Colonic mucosa (tissue), 4 donors: Measurements from ENCODE around the gene TNIK. TPM values are rescaled to one million over a fixed set of nuclear protein-coding genes. Genes with fewer than 3 reads are reported as not detected.

Experiments used
- DNase-seq: peaks from one replicate; pipeline ENCODE4 v3.0.0-alpha.2; 2020
- H3K27ac ChIP-seq: fragments of 200-600 bp; one replicate; pipeline ENCODE4 v1.8.0; 2021
- H3K27me3 ChIP-seq: fragments of 200-600 bp; one replicate; pipeline ENCODE4 v1.8.0; 2021
- H3K36me3 ChIP-seq: fragments of 200-600 bp; one replicate; pipeline ENCODE4 v1.8.0; 2021
- H3K4me1 ChIP-seq: fragments of 200-600 bp; one replicate; pipeline ENCODE4 v1.8.0; 2021; ENCODE audit warnings: mild to moderate bottlenecking
- H3K4me3 ChIP-seq: fragments of 200-600 bp; one replicate; pipeline ENCODE4 v1.8.0; 2021
- H3K9ac ChIP-seq, 2 donors: one replicate each; pipeline ENCODE4 v1.7.0; 2013; ENCODE audit warnings: control low read depth in 2 of 2, low read depth in 2 of 2, low read length in 2 of 2
- H3K9me3 ChIP-seq: fragments of 200-600 bp; one replicate; pipeline ENCODE4 v1.8.0; 2021
- intact Hi-C: fragments of 100-400 bp; cut with DNase I; formaldehyde crosslinking; loops from one replicate; pipeline ENCODE4 v1.14.1; 2022
- total RNA-seq, 2 donors: library from RNA; stranded (reverse); fragmentation: NEBNext Ultra II Directional in 1 of 2; extraction: Animal tissue kit (Norgen Biotek cat#: 25700) in 1 of 2; gene quantifications; one replicate each; pipeline ENCODE4 v1.2.1, GENCODE V29; 2021
- TF ChIP-seq, protein P1 (sequence below): fragments of 200-600 bp; IDR thresholded peaks from one replicate; pipeline ENCODE4 v1.8.0; 2022; ENCODE audit warnings: antibody characterized with exemption, mild to moderate bottlenecking
- donor health status: healthy.
- donor health status: DM: no; HTN: no; CAD: no.
- donor health status: DM: no; HTN: no; CAD: no.

TNIK gene
- total RNA-seq, 2 donors from 2014 or later: 19.9 to 30.9 TPM

GRCh38 chr3:171313702-171314101 is 146.5 kb downstream of the TNIK start:
- no peaks in the 10 kb centered on the region for H3K9me3 ChIP-seq
- H3K27ac ChIP-seq: no peak overlapping the region
- no peaks in the 10 kb centered on the region for H3K27me3 ChIP-seq
- no peak overlapping the region for H3K4me3 ChIP-seq
- no peaks in the 10 kb centered on the region for H3K36me3 ChIP-seq
- intact Hi-C loops: no loop called here
- no peak for DNase-seq
- H3K4me1 ChIP-seq: no peaks in the 10 kb centered on the region
- H3K9ac ChIP-seq: no peak overlapping the region
- TF ChIP-seq, protein P1, sequence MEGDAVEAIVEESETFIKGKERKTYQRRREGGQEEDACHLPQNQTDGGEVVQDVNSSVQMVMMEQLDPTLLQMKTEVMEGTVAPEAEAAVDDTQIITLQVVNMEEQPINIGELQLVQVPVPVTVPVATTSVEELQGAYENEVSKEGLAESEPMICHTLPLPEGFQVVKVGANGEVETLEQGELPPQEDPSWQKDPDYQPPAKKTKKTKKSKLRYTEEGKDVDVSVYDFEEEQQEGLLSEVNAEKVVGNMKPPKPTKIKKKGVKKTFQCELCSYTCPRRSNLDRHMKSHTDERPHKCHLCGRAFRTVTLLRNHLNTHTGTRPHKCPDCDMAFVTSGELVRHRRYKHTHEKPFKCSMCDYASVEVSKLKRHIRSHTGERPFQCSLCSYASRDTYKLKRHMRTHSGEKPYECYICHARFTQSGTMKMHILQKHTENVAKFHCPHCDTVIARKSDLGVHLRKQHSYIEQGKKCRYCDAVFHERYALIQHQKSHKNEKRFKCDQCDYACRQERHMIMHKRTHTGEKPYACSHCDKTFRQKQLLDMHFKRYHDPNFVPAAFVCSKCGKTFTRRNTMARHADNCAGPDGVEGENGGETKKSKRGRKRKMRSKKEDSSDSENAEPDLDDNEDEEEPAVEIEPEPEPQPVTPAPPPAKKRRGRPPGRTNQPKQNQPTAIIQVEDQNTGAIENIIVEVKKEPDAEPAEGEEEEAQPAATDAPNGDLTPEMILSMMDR: no peak

DNA sequence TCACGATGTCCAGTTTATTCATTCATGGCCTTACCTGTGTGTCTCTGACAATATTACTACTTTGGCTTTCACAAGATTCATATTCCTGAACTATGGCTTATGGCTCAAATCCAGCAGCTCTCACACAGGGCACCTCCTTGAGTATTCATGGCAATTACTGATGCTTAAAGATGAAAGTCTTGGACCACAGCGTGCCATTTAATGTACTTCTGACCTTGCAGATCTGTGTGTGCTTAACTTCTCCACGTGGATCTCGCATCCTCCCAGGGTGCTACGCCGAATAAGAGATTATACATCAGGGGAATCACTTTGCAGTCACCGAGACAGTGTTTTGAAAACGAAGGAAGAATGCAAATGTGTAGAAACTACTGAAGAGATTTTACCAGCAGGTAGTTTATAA is 147.5 kb downstream of the TNIK start:
- Histone ChIP-seq H3K27ac (no peak overlapping the region), H3K4me3 (no peak overlapping the region), H3K9me3 (no peaks in the 10 kb centered on the region), H3K9ac (no peak overlapping the region), H3K4me1 (no peaks in the 10 kb centered on the region), H3K27me3 (no peaks in the 10 kb centered on the region), H3K36me3 (no peaks in the 10 kb centered on the region)
- intact Hi-C loops: no loop called here
- TF ChIP-seq, protein P1: no peak
- no peak for DNase-seq

DNA sequence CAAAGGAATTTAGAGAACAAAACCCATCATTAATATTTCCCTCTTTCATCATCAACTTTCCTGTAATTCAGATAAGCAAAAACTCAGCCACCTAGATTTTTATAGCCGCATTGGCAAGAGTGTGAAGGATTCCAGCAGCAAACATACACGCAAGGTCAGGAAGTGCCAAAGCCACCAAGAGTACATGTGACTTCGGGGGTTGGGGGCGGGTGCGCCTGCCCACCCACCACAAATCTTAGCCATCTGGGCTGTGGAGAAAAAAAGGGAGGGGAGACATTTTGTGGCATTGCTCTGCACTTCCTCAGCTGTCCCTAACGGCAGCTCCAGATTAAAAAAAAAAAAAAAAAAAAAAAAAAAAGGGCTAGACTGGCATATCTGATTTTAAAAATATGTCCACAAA is 148.4 kb downstream of the TNIK start:
- Histone ChIP-seq H3K27ac (no peak overlapping the region), H3K9ac (no peak overlapping the region), H3K27me3 (no peaks in the 10 kb centered on the region), H3K9me3 (no peaks in the 10 kb centered on the region), H3K36me3 (no peaks in the 10 kb centered on the region), H3K4me3 (no peak overlapping the region), H3K4me1 (no peaks in the 10 kb centered on the region)
- TF ChIP-seq, protein P1: no peak
- no peak for DNase-seq
- intact Hi-C loops: no loop called here

- Histone ChIP-seq H3K27me3 (no peaks in the 10 kb centered on the region), H3K9me3 (no peaks in the 10 kb centered on the region), H3K4me3 (no peak overlapping the region), H3K4me1 (no peaks in the 10 kb centered on the region), H3K36me3 (no peaks in the 10 kb centered on the region), H3K27ac (no peak overlapping the region), H3K9ac (no peak overlapping the region)
- intact Hi-C loops: no loop called here
- TF ChIP-seq, protein P1: no peak
- DNase-seq: no peak
Measured at GRCh38 chr3:171309906-171310359, 150.3 kb downstream of the TNIK start.

DNA sequence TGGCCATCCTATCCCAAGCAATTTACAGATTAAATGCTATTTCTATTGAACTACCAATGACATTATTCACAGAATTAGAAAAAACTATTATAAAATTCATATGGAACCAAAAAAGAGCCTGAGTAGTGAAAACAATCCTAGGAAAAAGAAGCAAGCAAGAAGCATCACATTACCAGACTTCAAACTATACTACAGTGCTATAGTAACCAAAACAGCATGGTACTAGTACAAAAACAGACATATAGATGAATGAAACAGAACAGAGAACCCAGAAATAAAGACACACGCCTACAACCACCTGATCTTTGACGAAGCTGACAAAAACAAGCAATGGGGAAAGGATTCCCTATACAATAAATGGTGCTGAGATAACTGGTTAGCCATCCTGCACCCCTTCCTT is 152.2 kb downstream of the TNIK start:
- no peak overlapping the region for H3K4me3 ChIP-seq
- H3K9me3 ChIP-seq: no peaks in the 10 kb centered on the region
- no peak overlapping the region for H3K9ac ChIP-seq
- H3K36me3 ChIP-seq: no peaks in the 10 kb centered on the region
- no peak overlapping the region for H3K27ac ChIP-seq
- H3K27me3 ChIP-seq: no peaks in the 10 kb centered on the region
- TF ChIP-seq, protein P1: no peak
- no peaks in the 10 kb centered on the region for H3K4me1 ChIP-seq
- DNase-seq: no peak
- intact Hi-C loops: no loop called here
